Mesenchymal stem cell (in vitro differentiated cells and primary cell): ENCODE measurements around the gene CD300LB.
A peak's percentile ranks its signal among the peaks of the same experiment; 100 is the strongest.

Experiments used
- DNase-seq: peaks from one replicate; pipeline ENCODE4 v3.0.0-alpha.2; 2013
- H2AFZ ChIP-seq: one replicate; pipeline ENCODE4 v1.6.1; 2013; ENCODE audit warnings: low read depth, mild to moderate bottlenecking, control low read depth, inconsistent platforms, low read length, moderate library complexity
- H2AK5ac ChIP-seq: 2 replicates; pipeline ENCODE4 v1.6.1; 2013; ENCODE audit warnings: low read length, moderate library complexity, mild to moderate bottlenecking, inconsistent platforms; ENCODE audit not compliant: severe bottlenecking
- H2BK120ac ChIP-seq: one replicate; pipeline ENCODE4 v1.6.1; 2013; ENCODE audit warnings: low read depth, mild to moderate bottlenecking, inconsistent platforms, low read length, moderate library complexity
- H2BK12ac ChIP-seq, 2 experiments: one replicate each; pipeline ENCODE4 v1.6.1; 2013; ENCODE audit warnings: inconsistent platforms in 2 of 2, low read length in 2 of 2, mild to moderate bottlenecking in 2 of 2, moderate library complexity in 2 of 2, control low read depth in 1 of 2
- H2BK15ac ChIP-seq: one replicate; pipeline ENCODE4 v1.6.1; 2013; ENCODE audit warnings: mild to moderate bottlenecking, low read depth, inconsistent platforms; ENCODE audit not compliant: poor library complexity, severe bottlenecking
- H2BK5ac ChIP-seq: 2 replicates; pipeline ENCODE4 v1.6.1; 2013; ENCODE audit warnings: low read depth, mild to moderate bottlenecking, low read length, control low read depth, inconsistent platforms; ENCODE audit not compliant: poor library complexity, severe bottlenecking
- H3K14ac ChIP-seq, 2 experiments: one replicate each; pipeline ENCODE4 v1.6.1; 2013; ENCODE audit warnings: inconsistent platforms in 2 of 2, low read length in 2 of 2, control low read depth in 1 of 2, mild to moderate bottlenecking in 1 of 2, moderate library complexity in 1 of 2
- H3K18ac ChIP-seq, 2 experiments: one replicate each; pipeline ENCODE4 v1.6.1; 2013; ENCODE audit warnings: inconsistent platforms in 2 of 2, low read length in 2 of 2, control low read depth in 1 of 2, low read depth in 1 of 2, mild to moderate bottlenecking in 1 of 2
- H3K23ac ChIP-seq, 2 experiments: one replicate each; pipeline ENCODE4 v1.6.1; 2013; ENCODE audit warnings: inconsistent platforms in 2 of 2, low read length in 2 of 2, mild to moderate bottlenecking in 2 of 2, moderate library complexity in 2 of 2, control low read depth in 1 of 2
- H3K27ac ChIP-seq: 2 replicates; pipeline ENCODE4 v1.5.1; 2013; ENCODE audit warnings: mild to moderate bottlenecking, moderate library complexity, low read length, control low read depth, inconsistent platforms; ENCODE audit not compliant: poor library complexity, severe bottlenecking
- H3K27me3 ChIP-seq, 2 experiments: 2 replicates each; pipeline versions ENCODE4 v1.6.1 to v1.7.0; 2013; ENCODE audit warnings: low read length in 2 of 2, mild to moderate bottlenecking in 2 of 2, moderate library complexity in 2 of 2, control low read depth in 1 of 2, inconsistent platforms in 1 of 2; ENCODE audit not compliant: control insufficient read depth in 1 of 2, insufficient read depth in 1 of 2
- H3K36me3 ChIP-seq, 2 experiments: 2 replicates each; pipeline versions ENCODE4 v1.6.1 to v1.7.0; 2013; ENCODE audit warnings: low read length in 2 of 2, control low read depth in 1 of 2, inconsistent platforms in 1 of 2, low read depth in 1 of 2, mild to moderate bottlenecking in 1 of 2; ENCODE audit not compliant: insufficient read depth in 2 of 2, control insufficient read depth in 1 of 2
- H3K4ac ChIP-seq, 2 experiments: one replicate each; pipeline ENCODE4 v1.6.1; 2013; ENCODE audit warnings: inconsistent platforms in 2 of 2, low read length in 2 of 2, mild to moderate bottlenecking in 2 of 2, moderate library complexity in 2 of 2, control low read depth in 1 of 2, low read depth in 1 of 2
- H3K4me1 ChIP-seq: 2 replicates; pipeline ENCODE4 v1.6.1; 2013; ENCODE audit warnings: low read depth, low read length, control low read depth; ENCODE audit not compliant: control insufficient read depth, insufficient read depth
- H3K4me2 ChIP-seq: 2 replicates; pipeline ENCODE4 v1.6.1; 2013; ENCODE audit warnings: low read length, mild to moderate bottlenecking, inconsistent platforms; ENCODE audit not compliant: poor library complexity, severe bottlenecking
- H3K4me3 ChIP-seq, 2 experiments: 2 replicates each; pipeline versions ENCODE4 v1.5.1 to v1.7.0; 2013; ENCODE audit warnings: low read length in 2 of 2, mild to moderate bottlenecking in 2 of 2, control low read depth in 1 of 2, low read depth in 1 of 2; ENCODE audit not compliant: insufficient read depth in 1 of 2
- H3K79me1 ChIP-seq: replicated peaks from 2 replicates; pipeline ENCODE4 v1.6.1; 2013; ENCODE audit warnings: mild to moderate bottlenecking, control low read depth, low read length, inconsistent platforms; ENCODE audit not compliant: poor library complexity, severe bottlenecking
- H3K9ac ChIP-seq: 2 replicates; pipeline ENCODE4 v1.7.0; 2013; ENCODE audit warnings: mild to moderate bottlenecking, low read length, moderate library complexity
- H3K9me3 ChIP-seq: 2 replicates; pipeline ENCODE4 v1.7.0; 2013; ENCODE audit warnings: mild to moderate bottlenecking, low read length; ENCODE audit not compliant: control insufficient read depth
- H4K8ac ChIP-seq: one replicate; pipeline ENCODE4 v1.6.1; 2013; ENCODE audit warnings: inconsistent platforms, mild to moderate bottlenecking, low read length, moderate library complexity
- H4K91ac ChIP-seq: one replicate; pipeline ENCODE4 v1.6.1; 2013; ENCODE audit warnings: mild to moderate bottlenecking, low read length, inconsistent platforms
- WGBS: methylation state at CpG from one replicate; pipeline ENCODE4 v1.1.7; 2013; ENCODE audit warnings: mixed read lengths; 5-methylcytosine and 5-hydroxymethylcytosine counted together

Gene CD300LB

GRCh38 chr17:74542727-74543383 lies 11.6 kb upstream of the CD300LB start:
- H4K91ac ChIP-seq: no peak overlapping the region
- H3K27ac ChIP-seq: no peak overlapping the region
- H3K79me1 ChIP-seq: no peaks in the 10 kb centered on the region
- H3K9me3 ChIP-seq: no peaks in the 10 kb centered on the region
- WGBS: 85% methylated on average over 17 of the region's 17 CpGs
- H3K4me2 ChIP-seq: no peak overlapping the region
- no peak overlapping the region for H2AFZ ChIP-seq
- H3K4me1 ChIP-seq: peaks cover 2% of the 10 kb centered on the region
- H2BK15ac ChIP-seq: no peak overlapping the region
- DNase-seq: no peak
- no peak overlapping the region for H2BK120ac ChIP-seq
- H3K23ac ChIP-seq: no peak overlapping the region
- no peak overlapping the region for H4K8ac ChIP-seq
- no peak overlapping the region for H2BK5ac ChIP-seq
- no peak overlapping the region for H3K9ac ChIP-seq
- no peak overlapping the region for H3K14ac ChIP-seq
- peaks cover 9 to 53% of the 10 kb centered on the region in 2 experiments for H3K27me3 ChIP-seq
- H3K4ac ChIP-seq: no peak overlapping the region
- peak overlapping the region in 1 of 2 experiments; percentile 10 for H3K4me3 ChIP-seq
- H2BK12ac ChIP-seq: no peak overlapping the region
- no peak overlapping the region for H3K18ac ChIP-seq
- no peak overlapping the region for H2AK5ac ChIP-seq
- H3K36me3 ChIP-seq: no peaks in the 10 kb centered on the region

- Histone ChIP-seq H2AK5ac (no peak overlapping the region), H2BK12ac (no peak overlapping the region), H3K4me2 (no peak overlapping the region), H3K4me1 (peaks cover 2% of the 10 kb centered on the region), H2BK120ac (no peak overlapping the region), H3K14ac (no peak overlapping the region), H3K4me3 (no peak overlapping the region), H2BK5ac (no peak overlapping the region), H3K9me3 (no peaks in the 10 kb centered on the region), H3K4ac (no peak overlapping the region), H3K79me1 (no peaks in the 10 kb centered on the region), H3K27ac (no peak overlapping the region), H3K23ac (no peak overlapping the region), H2BK15ac (no peak overlapping the region), H2AFZ (no peak overlapping the region), H4K91ac (no peak overlapping the region), H3K27me3 (peaks cover 9 to 58% of the 10 kb centered on the region in 2 experiments), H3K9ac (no peak overlapping the region), H3K18ac (no peak overlapping the region), H3K36me3 (no peaks in the 10 kb centered on the region), H4K8ac (no peak overlapping the region)
- 88% methylated on average over 5 of the region's 5 CpGs for WGBS
- no peak for DNase-seq
Observed at GRCh38 chr17:74542166-74542565, 10.9 kb upstream of the CD300LB start.

- WGBS: 84% methylated on average over 22 of the region's 23 CpGs
- no peak for DNase-seq
Observed at GRCh38 chr17:74541176-74542111, 10.2 kb upstream of the CD300LB start.

DNA sequence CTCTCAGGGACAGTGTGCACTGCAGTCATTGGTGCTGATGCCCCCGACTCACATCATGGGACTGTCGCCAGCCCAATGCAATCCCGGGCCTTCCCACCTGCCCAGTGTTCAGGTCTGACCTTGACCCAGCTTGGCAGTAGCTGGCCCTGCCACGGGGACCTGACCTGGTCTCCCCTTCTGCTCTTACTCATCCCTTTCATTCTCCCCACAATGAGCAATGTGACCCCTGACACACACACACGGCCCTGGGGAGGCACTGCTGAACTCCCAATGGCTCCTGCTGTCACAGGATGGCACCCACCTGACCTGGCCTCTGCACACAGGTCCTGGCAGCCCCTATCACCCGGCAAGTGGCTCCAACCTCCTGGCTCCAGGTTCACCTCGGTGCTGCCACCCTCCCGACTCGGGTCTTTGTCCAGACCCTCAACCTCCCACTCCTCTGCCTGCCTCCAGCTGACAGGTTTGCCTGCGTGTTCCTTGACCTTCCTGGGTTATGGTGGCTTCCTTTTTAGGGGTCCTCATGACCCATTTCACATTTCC lies 8.1 kb upstream of the CD300LB start:
- no peaks in the 10 kb centered on the region for H3K36me3 ChIP-seq
- H3K14ac ChIP-seq: no peak overlapping the region
- no peaks in the 10 kb centered on the region for H3K9me3 ChIP-seq

More at GRCh38 chr17:74541176-74542111, 10.2 kb upstream of the CD300LB start:
- Histone ChIP-seq H3K23ac (no peak overlapping the region), H3K9ac (no peak overlapping the region), H3K4ac (no peak overlapping the region), H2BK15ac (no peak overlapping the region), H3K14ac (no peak overlapping the region), H2AK5ac (no peak overlapping the region), H3K4me3 (no peak overlapping the region), H3K4me1 (peaks cover 2% of the 10 kb centered on the region), H4K8ac (no peak overlapping the region), H3K18ac (no peak overlapping the region), H3K36me3 (no peaks in the 10 kb centered on the region), H3K27ac (no peak overlapping the region), H2BK120ac (no peak overlapping the region), H4K91ac (no peak overlapping the region), H2BK12ac (no peak overlapping the region), H2AFZ (no peak overlapping the region), H2BK5ac (no peak overlapping the region), H3K27me3 (peaks cover 9 to 66% of the 10 kb centered on the region in 2 experiments), H3K9me3 (no peaks in the 10 kb centered on the region), H3K79me1 (no peaks in the 10 kb centered on the region), H3K4me2 (no peak overlapping the region)

More for the DNA sequence above, 8.1 kb upstream of the CD300LB start:
- peaks cover 9 to 73% of the 10 kb centered on the region in 2 experiments for H3K27me3 ChIP-seq
- H3K79me1 ChIP-seq: no peaks in the 10 kb centered on the region
- H2AFZ ChIP-seq: no peak overlapping the region
- H2BK5ac ChIP-seq: no peak overlapping the region
- H2BK12ac ChIP-seq: no peak overlapping the region
- no peak overlapping the region for H3K4me3 ChIP-seq
- no peak overlapping the region for H3K27ac ChIP-seq
- H3K4me2 ChIP-seq: no peak overlapping the region
- no peak overlapping the region for H4K91ac ChIP-seq
- no peak overlapping the region for H3K4ac ChIP-seq
- H2BK120ac ChIP-seq: no peak overlapping the region
- no peaks in the 10 kb centered on the region for H3K4me1 ChIP-seq
- H3K23ac ChIP-seq: no peak overlapping the region
- 68% methylated on average over 9 of the region's 10 CpGs for WGBS
- H3K18ac ChIP-seq: no peak overlapping the region
- no peak for DNase-seq
- no peak overlapping the region for H2BK15ac ChIP-seq
- no peak overlapping the region for H4K8ac ChIP-seq
- H3K9ac ChIP-seq: no peak overlapping the region
- H2AK5ac ChIP-seq: no peak overlapping the region
